NCI-H345 treated with DMSO at 0.1 percent for 48 hours (cell line): Measurements from ENCODE around the gene AFAP1.
"Not testable (repeated sequence)": the region's sequence is repeated elsewhere in the genome, so short reads cannot be mapped to it uniquely, and the experiment has no call there.

ENCODE experiments used
- DNase-seq: peaks from one replicate; lab custom pipeline; 2025; ENCODE audit not compliant: unreplicated experiment; lab: John Stamatoyannopoulos, UW

AFAP1 gene

GRCh38 chr4:7918187-7918586, 21.5 kb downstream of the AFAP1 start:
- DNase-seq: not testable (repeated sequence)

DNA sequence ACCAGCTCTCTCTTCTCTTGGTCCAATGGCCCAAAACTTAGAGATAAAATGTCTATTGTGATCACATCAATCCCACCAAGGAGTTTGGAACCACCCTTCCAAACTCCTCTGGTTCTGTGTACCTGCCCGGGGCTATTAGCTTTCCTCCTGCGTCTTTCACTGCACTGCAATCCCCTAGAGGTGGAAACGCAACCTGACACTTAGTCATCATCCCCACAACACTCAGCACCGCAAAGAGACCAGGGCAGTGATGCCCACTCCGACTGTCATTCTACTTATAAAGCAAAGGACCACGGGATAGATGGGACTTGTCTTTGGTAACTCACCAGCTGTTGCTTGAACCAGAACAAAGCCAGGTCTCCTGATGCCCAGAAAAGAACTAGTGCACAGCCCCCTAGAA, 22.0 kb downstream of the AFAP1 start:
- no peak for DNase-seq

- no peak for DNase-seq
These were observed 23.8 kb downstream of the AFAP1 start for GRCh38 chr4:7915875-7916242.

DNA sequence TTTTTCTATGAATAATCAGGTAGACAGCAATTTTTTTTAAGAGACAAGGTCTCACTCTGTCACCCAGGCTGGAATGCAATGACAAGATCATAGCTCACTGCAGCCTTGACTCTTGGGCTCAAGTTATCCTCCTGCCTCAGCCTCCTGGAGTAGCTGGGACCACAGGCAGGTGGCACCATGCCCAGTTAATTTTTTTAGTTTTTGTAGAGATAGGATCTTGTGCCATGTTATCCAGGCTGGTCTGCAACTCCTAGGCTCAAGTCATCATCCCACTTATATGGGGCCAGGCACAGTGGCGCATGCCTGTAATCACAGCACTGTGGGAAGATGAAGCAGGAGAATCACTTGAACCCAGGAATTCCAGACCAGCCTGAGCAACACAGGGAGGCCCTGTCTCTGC, 26.8 kb downstream of the AFAP1 start:
- DNase-seq: no peak

DNA sequence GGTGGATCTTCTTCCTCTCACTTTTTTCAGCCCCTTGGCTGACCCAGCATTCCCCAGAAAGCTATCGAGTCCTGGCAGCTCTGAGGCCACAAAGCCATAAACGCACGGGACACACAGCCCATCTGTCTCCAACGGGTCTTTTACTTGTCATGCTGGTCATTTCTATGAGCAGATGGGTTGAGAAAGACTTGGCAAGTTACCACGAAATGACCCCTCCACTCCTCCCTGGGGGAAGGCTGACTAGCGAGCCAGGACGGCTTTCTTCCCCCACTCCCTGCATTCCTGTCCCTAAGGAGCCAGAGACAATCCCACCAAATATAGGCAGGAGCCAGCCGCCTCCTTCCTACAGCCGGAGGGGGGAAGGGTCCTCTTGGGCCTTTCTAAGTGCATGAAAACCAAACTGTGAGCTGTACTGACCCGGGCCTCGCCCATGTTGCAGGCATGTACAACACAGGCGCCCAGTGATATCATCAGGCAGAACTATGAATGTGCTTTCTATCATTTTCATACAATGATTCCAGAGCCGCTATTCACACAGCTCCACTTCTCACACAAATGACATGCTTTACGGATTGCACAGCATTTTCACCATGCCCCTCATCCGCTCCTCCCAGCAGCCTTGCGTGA, 28.6 kb downstream of the AFAP1 start:
- DNase-seq: no peak

- no peak for DNase-seq
These were observed 29.3 kb downstream of the AFAP1 start for GRCh38 chr4:7910263-7910896.

DNA sequence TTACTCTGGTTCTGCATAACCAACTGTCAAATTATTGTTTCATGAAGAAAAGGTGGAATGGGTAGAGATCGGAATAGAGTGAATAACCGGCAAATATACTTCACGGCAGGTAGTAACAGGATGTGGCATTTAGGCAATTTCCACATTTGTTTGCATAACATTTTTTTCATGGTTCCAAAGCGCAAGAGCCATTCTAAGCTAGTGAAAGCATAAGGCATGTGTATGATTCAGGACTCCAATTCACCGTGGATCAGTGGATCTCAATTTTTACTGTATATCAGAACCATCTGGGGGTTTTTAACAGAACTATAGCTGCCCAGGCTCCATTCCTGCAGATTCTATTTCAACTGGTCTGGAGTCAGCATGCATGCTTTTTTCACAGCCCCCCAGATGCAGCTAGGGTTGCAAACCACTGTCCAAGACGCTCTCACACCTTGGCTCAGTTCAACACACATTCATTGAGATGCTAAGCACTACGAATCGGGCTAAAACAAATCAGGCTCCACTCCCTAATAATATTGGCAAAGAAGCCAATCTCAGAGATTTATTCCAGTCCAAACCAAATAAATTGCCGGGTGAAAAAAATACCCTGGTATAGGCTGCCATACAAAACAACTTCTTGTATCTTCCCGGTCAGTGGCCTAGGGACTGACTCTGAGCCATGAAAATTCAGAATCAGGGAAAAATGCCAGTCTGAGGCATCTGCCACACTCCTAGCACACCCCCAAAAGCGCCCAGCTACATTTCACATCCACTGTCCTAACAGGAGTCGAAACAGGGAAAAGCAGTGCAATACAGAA, 30.0 kb downstream of the AFAP1 start:
- no peak for DNase-seq

GRCh38 chr4:7908668-7909067, 31.0 kb downstream of the AFAP1 start:
- DNase-seq: no peak

DNA sequence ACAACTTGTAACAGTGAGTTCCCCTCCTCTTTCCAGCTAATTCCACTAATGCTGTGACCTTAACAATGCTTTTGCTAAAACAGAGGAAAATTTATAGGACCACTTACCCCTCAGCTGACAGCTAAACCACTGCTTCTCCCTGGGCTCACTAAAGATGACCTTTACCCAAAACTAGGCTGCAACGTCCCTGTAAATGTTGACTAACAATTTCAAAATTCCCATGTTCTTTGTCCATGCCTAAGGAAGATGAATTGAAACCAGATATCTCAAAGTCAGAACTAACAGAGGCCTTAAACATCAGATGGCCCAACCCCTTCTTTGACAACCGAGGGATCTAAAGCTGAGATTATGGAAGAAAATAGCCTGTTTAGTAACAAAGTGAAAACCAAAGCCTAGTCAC, 32.5 kb downstream of the AFAP1 start:
- DNase-seq: no peak

DNA sequence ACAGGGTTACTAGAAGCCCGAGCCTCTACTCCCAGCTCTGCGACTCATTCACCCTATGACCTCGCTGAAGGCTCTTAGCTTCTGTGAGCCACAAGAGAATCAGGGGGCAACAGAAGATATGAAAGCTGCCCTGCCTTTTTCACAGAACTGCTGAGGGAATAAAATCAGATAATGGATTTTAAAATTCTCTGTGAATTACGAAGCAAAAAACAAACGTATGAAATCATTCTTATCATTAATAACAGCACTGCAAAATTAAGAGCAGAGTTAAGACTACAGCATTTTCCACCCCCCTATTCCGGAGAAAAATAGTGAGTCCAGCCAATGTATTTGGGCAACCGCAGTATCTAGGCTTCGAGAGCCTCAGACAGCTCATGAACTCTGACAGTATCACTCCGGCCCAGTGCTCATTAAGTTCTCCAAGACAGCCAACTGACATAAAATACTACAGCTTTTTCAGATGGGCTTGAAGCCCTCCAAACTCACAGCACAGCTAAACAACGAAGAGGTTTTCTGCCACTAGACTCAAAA, 33.4 kb downstream of the AFAP1 start:
- DNase-seq: no peak

DNA sequence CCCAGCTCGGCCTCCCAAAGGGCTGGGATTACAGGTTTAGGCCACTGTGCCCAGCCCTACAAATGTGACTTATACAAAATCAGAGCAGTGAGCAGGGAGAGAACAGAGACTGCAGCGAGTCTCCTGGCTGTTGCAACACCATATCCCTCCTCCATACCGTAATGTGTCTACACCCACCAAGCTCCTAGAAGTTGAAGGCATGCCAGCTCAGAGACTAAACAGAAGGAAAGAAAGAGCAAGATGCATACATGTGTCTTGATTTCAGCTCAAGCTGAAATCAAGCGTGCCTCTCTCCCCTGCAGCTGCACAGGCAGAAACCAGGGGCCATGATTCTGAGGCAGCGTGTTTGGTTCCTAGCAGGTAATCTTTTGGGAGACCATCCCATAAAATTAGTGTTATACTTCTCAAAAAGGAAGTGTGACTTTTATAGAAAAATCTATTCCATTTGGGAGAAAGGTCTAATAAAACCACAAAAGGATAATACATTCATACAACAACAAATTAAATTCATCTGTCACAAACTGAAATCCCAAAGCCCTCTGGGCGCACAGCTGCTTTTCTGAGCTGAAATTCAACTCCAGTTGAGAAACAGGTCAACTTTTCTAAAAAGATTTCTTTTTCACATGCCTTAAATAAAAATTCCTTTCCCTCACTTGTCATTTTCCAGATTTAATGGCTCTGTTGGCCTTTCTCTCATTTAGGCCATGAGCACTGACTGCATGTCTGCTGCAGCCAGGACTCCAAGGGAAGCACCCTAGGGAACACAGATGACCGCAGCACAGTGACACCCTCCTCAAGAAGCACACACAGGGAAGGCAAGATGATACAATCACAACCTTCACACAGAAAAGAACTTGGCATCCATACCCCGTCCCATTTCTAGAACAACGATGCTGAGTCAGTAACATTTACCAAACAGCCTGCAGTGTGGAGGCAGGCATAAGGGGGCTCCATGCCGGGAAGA, 34.4 kb downstream of the AFAP1 start:
- no peak for DNase-seq

DNA sequence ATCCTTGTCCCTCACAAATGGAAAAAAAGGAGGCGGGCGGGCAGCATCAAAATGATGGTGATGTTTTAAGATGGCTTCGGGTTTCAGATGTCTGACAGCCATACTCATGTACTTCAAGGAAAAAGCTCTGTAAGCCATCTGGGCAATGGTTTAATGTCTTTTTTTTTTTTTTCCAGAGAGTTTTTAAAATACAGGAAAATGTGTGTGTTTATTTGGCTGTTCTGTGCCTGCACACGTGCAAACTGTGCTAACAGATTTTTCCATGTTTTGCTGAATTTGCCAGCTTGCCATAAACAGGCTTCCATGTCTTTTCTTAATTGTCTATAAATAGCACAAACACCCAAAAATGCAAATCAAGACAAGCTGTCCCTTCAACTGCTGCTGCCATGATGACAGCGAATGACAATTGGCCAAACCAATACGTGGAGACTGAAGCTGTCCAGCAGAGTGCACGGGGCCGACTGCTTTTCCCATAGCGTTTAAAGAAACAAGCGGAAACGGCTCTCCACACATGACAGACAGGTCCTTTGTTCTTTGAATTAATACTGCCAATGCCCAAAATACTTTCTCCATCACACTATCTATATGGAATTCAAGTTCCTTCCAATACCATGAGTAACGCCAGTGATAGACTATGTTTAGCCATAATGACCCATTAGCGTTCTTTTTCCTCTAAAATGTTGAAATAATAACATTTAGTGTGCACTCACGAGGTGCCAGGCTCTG, 35.7 kb downstream of the AFAP1 start:
- no peak for DNase-seq

GRCh38 chr4:7902826-7903225, 36.8 kb downstream of the AFAP1 start:
- DNase-seq: no peak

GRCh38 chr4:7902101-7902553, 37.5 kb downstream of the AFAP1 start:
- DNase-seq: no peak

GRCh38 chr4:7901311-7901885, 38.3 kb downstream of the AFAP1 start:
- DNase-seq: no peak

GRCh38 chr4:7900334-7900909, 39.2 kb downstream of the AFAP1 start:
- no peak for DNase-seq

DNA sequence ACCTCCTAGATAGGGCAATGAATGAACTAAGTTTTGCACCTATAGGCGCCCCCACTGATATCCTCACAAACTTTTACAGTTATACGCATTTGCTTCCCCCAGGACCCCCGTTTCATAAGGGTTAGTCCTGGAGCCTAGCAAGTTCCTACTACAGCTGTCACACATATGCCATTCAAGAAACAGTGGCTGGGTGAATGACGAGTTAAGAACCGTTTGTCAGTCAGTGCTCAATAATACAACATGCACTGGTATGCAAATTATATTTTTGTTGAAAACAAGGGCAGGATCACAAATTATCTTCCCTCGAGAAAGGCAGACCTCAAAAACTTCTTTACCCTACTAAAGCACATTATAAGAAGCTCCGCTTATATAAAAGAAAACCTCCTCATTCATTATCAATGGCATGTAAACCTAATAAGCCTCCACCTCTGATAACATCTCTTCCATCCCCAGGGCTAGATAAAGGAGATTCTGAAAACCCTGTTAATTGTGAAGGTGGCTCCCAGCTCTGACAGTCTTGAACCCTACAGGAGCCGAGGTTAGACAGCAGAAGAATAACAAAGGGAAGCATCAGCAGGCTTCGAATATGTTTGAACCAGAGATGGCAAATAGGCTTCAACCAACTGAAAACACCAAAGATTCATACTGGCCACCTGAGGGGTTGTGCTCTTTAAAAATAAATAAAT, 40.3 kb downstream of the AFAP1 start:
- DNase-seq: no peak

DNA sequence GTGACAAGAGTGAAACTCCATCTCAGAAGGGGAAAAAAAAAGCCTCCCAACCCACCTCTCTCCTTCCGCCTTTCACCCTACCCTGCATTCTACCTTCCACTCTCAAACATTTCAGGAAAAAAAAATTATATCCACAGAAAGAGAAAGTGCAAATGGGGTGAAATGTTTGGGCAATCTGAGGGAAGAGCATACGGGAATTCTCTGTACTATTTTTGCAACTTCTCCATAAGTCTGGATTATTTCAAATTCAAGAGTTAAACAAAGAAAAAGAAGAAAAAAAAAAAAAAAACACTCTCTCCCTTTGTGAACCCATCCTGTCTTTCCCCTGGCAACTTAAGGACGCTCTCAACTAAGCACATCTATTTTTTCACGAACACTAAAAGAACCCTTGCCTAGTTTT, 41.3 kb downstream of the AFAP1 start:
- no peak for DNase-seq

- DNase-seq: no peak
These were observed 41.9 kb downstream of the AFAP1 start for GRCh38 chr4:7897811-7898210.
